NCI-H2196 treated with DMSO at 0.1 percent for 48 hours (cell line): ENCODE data around the gene SLC25A29.

ENCODE experiments used
- DNase-seq: peaks from one replicate; lab custom pipeline; 2025; ENCODE audit not compliant: unreplicated experiment; lab: John Stamatoyannopoulos, UW

Gene SLC25A29

GRCh38 chr14:100332071-100332639 lies 25.9 kb upstream of the SLC25A29 start:
- no peak for DNase-seq

- no peak for DNase-seq
These were observed 24.2 kb upstream of the SLC25A29 start for GRCh38 chr14:100330388-100330931.

- no peak for DNase-seq
These were observed 23.7 kb upstream of the SLC25A29 start for GRCh38 chr14:100330007-100330344.

GRCh38 chr14:100329233-100330006 lies 23.2 kb upstream of the SLC25A29 start:
- no peak for DNase-seq

- no peak for DNase-seq
These were observed 22.4 kb upstream of the SLC25A29 start for GRCh38 chr14:100328495-100329163.

GRCh38 chr14:100327128-100327527 lies 20.9 kb upstream of the SLC25A29 start:
- no peak for DNase-seq

GRCh38 chr14:100325958-100326357 lies 19.7 kb upstream of the SLC25A29 start:
- no peak for DNase-seq

GRCh38 chr14:100325231-100325632 lies 19.0 kb upstream of the SLC25A29 start:
- no peak for DNase-seq

GRCh38 chr14:100323942-100324307 lies 17.7 kb upstream of the SLC25A29 start:
- DNase-seq: no peak

- no peak for DNase-seq
These were observed 17.1 kb upstream of the SLC25A29 start, which contains the start of gene SLC25A47 for GRCh38 chr14:100323121-100323941. Gene SLC25A47 (plus strand): TSS chr14:100323339. CDS start chr14:100323415, 76 bp downstream.

- no peak for DNase-seq
These were observed 16.1 kb upstream of the SLC25A29 start for GRCh38 chr14:100322138-100322957.

- DNase-seq: no peak
These were observed 15.4 kb upstream of the SLC25A29 start for GRCh38 chr14:100321473-100322137.

GRCh38 chr14:100320157-100320856 lies 14.1 kb upstream of the SLC25A29 start:
- no peak for DNase-seq

GRCh38 chr14:100317912-100318808 lies 11.9 kb upstream of the SLC25A29 start:
- no peak for DNase-seq

GRCh38 chr14:100317389-100317788 lies 11.1 kb upstream of the SLC25A29 start:
- DNase-seq: no peak

- DNase-seq: no peak
These were observed 8.5 kb upstream of the SLC25A29 start for GRCh38 chr14:100314724-100315123.

GRCh38 chr14:100313464-100314230 lies 7.4 kb upstream of the SLC25A29 start:
- DNase-seq: no peak
